CD4-positive, alpha-beta T cell treated with Interleukin-15 for 4 hours (primary cell): ENCODE results near the gene KIF18B.
"Not testable (repeated sequence)": the region's sequence is repeated elsewhere in the genome, so short reads cannot be mapped to it uniquely, and the experiment has no call there.

Source experiments
- DNase-seq: peaks from one replicate; pipeline ENCODE4 v3.0.0-alpha.2; 2020; ENCODE audit warnings: low spot score

The KIF18B gene

GRCh38 chr17:44969144-44969780 is 21.7 kb upstream of the KIF18B start:
- DNase-seq, result no peak

- DNase-seq, result peak; percentile 83
Measured at GRCh38 chr17:44968225-44969143, 20.9 kb upstream of the KIF18B start, which contains the start of gene C1QL1. TSS of gene C1QL1 (minus strand) at chr17:44968303. CDS start at chr17:44968048, 255 bp downstream.

GRCh38 chr17:44967907-44968224 is 20.3 kb upstream of the KIF18B start:
- no peak for DNase-seq

GRCh38 chr17:44967026-44967906 is 19.7 kb upstream of the KIF18B start:
- no peak for DNase-seq

GRCh38 chr17:44966348-44967025 is 18.9 kb upstream of the KIF18B start:
- DNase-seq, result no peak

- no peak for DNase-seq
Measured at GRCh38 chr17:44965481-44966234, 18.1 kb upstream of the KIF18B start.

GRCh38 chr17:44961921-44962350 is 14.4 kb upstream of the KIF18B start:
- no peak for DNase-seq

- DNase-seq, result no peak
Measured at GRCh38 chr17:44960691-44961090, 13.1 kb upstream of the KIF18B start.

- no peak for DNase-seq
Measured at GRCh38 chr17:44959821-44960531, 12.4 kb upstream of the KIF18B start.

GRCh38 chr17:44956998-44957981 is 9.7 kb upstream of the KIF18B start:
- DNase-seq, result no peak

GRCh38 chr17:44955674-44956425 is 8.3 kb upstream of the KIF18B start:
- no peak for DNase-seq

- no peak for DNase-seq
Measured at GRCh38 chr17:44952946-44953475, 5.4 kb upstream of the KIF18B start.

GRCh38 chr17:44948315-44948795 is 782 bp upstream of the KIF18B start:
- DNase-seq, result no peak

- DNase-seq, result not testable (repeated sequence)
Measured at GRCh38 chr17:44945652-44946051, 1.9 kb downstream of the KIF18B start.

GRCh38 chr17:44942456-44942855 is 5.1 kb downstream of the KIF18B start:
- no peak for DNase-seq

- DNase-seq, result no peak
Measured at GRCh38 chr17:44941712-44942331, 5.8 kb downstream of the KIF18B start.

- no peak for DNase-seq
Measured at GRCh38 chr17:44940768-44941167, 6.8 kb downstream of the KIF18B start.
